SU-DHL-6 (cell line): ENCODE results near the gene OR52A1.
"Not testable (repeated sequence)": the region's sequence is repeated elsewhere in the genome, so short reads cannot be mapped to it uniquely, and the experiment has no call there.

Experiments used
- H2AFZ ChIP-seq: fragments of 200-600 bp; sonication (generic); 2 replicates; pipeline ENCODE4 v1.6.1; 2014; ENCODE audit warnings: low read depth, mild to moderate bottlenecking, moderate library complexity, mixed read lengths, antibody characterized with exemption, low read length; ENCODE audit not compliant: severe bottlenecking
- H3F3A ChIP-seq: fragments of 200-600 bp; shearing (Covaris generic); 2 replicates; pipeline ENCODE4 v1.6.0; 2016; ENCODE audit warnings: antibody characterized with exemption, mild to moderate bottlenecking; ENCODE audit not compliant: insufficient read depth
- H3K27ac ChIP-seq: fragments of 200-600 bp; sonication (generic); 2 replicates; pipeline ENCODE4 v1.5.1; 2016; ENCODE audit warnings: low read depth, mild to moderate bottlenecking, low read length, moderate library complexity, mixed read lengths
- H3K27me3 ChIP-seq: fragments of 200-600 bp; sonication (generic), shearing (Covaris generic); 2 replicates; pipeline ENCODE4 v1.6.0; 2014; ENCODE audit warnings: mild to moderate bottlenecking, low read length
- H3K36me3 ChIP-seq: fragments of 200-600 bp; sonication (generic); 2 replicates; pipeline ENCODE4 v1.6.1; 2014; ENCODE audit warnings: mild to moderate bottlenecking, low read length, mixed read lengths
- H3K4me2 ChIP-seq: fragments of 300-600, 200-600 bp; shearing (Covaris generic), sonication (generic); 2 replicates; pipeline ENCODE4 v1.6.0; 2014; ENCODE audit warnings: low read length, low read depth, mild to moderate bottlenecking; ENCODE audit not compliant: poor library complexity, severe bottlenecking
- H3K4me3 ChIP-seq: fragments of 200-600 bp; sonication (generic); 2 replicates; pipeline ENCODE4 v1.5.1; 2014; ENCODE audit warnings: antibody characterized with exemption, low read length, mild to moderate bottlenecking, mixed read lengths; ENCODE audit not compliant: insufficient read depth, poor library complexity, severe bottlenecking
- H3K79me2 ChIP-seq: fragments of 200-600 bp; sonication (generic); 2 replicates; pipeline ENCODE4 v1.6.1; 2014; ENCODE audit warnings: mild to moderate bottlenecking, low read length, moderate library complexity; ENCODE audit not compliant: insufficient read depth
- H3K9ac ChIP-seq: fragments of 200-600 bp; sonication (generic); 2 replicates; pipeline ENCODE4 v1.7.0; 2014; ENCODE audit warnings: mild to moderate bottlenecking, low read length
- H3K9me2 ChIP-seq: fragments of 200-600 bp; sonication (generic); replicated peaks from 2 replicates; pipeline ENCODE4 v1.6.1; 2014; ENCODE audit warnings: low read length; ENCODE audit not compliant: insufficient read depth
- H3K9me3 ChIP-seq: fragments of 200-600 bp; sonication (generic); 2 replicates; pipeline ENCODE4 v1.6.1; 2014; ENCODE audit warnings: low read length, mixed read lengths; ENCODE audit not compliant: insufficient read depth
- H4K20me1 ChIP-seq: fragments of 200-600 bp; sonication (generic); 2 replicates; pipeline ENCODE4 v1.6.1; 2014; ENCODE audit warnings: low read depth, mild to moderate bottlenecking, antibody characterized with exemption, low read length, moderate library complexity, mixed read lengths
- CTCF ChIP-seq: fragments of 200-600 bp; sonication (generic); IDR thresholded peaks from one replicate; pipeline ENCODE4 v1.5.1; 2017; ENCODE audit warnings: antibody characterized with exemption, mild to moderate bottlenecking, low read length, moderate library complexity; ENCODE audit not compliant: insufficient read depth, poor library complexity, severe bottlenecking
- EZH2phosphoT487 ChIP-seq: fragments of 200-600 bp; sonication (generic), shearing (Covaris generic); conservative IDR thresholded peaks from 2 replicates; pipeline ENCODE4 v1.6.1; 2018; ENCODE audit warnings: mild to moderate bottlenecking, antibody characterized with exemption, low read length, moderate library complexity, mixed read lengths

The OR52A1 gene

GRCh38 chr11:5174934-5175333 lies 20.4 kb upstream of the OR52A1 start:
- H3K9ac ChIP-seq, result no peak overlapping the region
- H2AFZ ChIP-seq, result no peak overlapping the region
- no peaks in the 10 kb centered on the region for H4K20me1 ChIP-seq
- no peaks in the 10 kb centered on the region for H3F3A ChIP-seq
- H3K4me2 ChIP-seq, result no peak overlapping the region
- no peaks in the 10 kb centered on the region for H3K9me3 ChIP-seq
- H3K79me2 ChIP-seq, result no peaks in the 10 kb centered on the region
- H3K27me3 ChIP-seq, result no peaks in the 10 kb centered on the region
- TF ChIP-seq CTCF, result no peak
- no peak for TF ChIP-seq EZH2phosphoT487
- no peaks in the 10 kb centered on the region for H3K9me2 ChIP-seq
- no peak overlapping the region for H3K27ac ChIP-seq
- no peak overlapping the region for H3K4me3 ChIP-seq
- H3K36me3 ChIP-seq, result no peaks in the 10 kb centered on the region; the same call in 1 of the 2 replicates

GRCh38 chr11:5171856-5172255 lies 17.3 kb upstream of the OR52A1 start:
- Histone ChIP-seq H2AFZ (no peak overlapping the region), H3K9ac (no peak overlapping the region), H3K36me3 (no peaks in the 10 kb centered on the region; the same call in 1 of the 2 replicates), H4K20me1 (peaks cover 6% of the 10 kb centered on the region; the same call in 1 of the 2 replicates), H3K9me3 (no peaks in the 10 kb centered on the region), H3K4me2 (no peak overlapping the region), H3K4me3 (no peak overlapping the region), H3K27ac (no peak overlapping the region), H3K79me2 (no peaks in the 10 kb centered on the region), H3K27me3 (no peaks in the 10 kb centered on the region), H3F3A (no peaks in the 10 kb centered on the region), H3K9me2 (no peaks in the 10 kb centered on the region)
- no peak for TF ChIP-seq EZH2phosphoT487
- TF ChIP-seq CTCF, result no peak

GRCh38 chr11:5165898-5166297 lies 11.3 kb upstream of the OR52A1 start:
- not testable (repeated sequence) for H3K27ac ChIP-seq, H2AFZ ChIP-seq, H3K9me2 ChIP-seq, H3K9me3 ChIP-seq, H3K36me3 ChIP-seq, H4K20me1 ChIP-seq, H3K27me3 ChIP-seq, H3K4me2 ChIP-seq, H3F3A ChIP-seq, H3K9ac ChIP-seq, H3K79me2 ChIP-seq, H3K4me3 ChIP-seq

GRCh38 chr11:5164807-5165206 lies 10.2 kb upstream of the OR52A1 start:
- not testable (repeated sequence) for H3K4me2 ChIP-seq, H3F3A ChIP-seq, H3K27me3 ChIP-seq, H3K9me3 ChIP-seq, H3K27ac ChIP-seq, H3K79me2 ChIP-seq, H2AFZ ChIP-seq, H3K4me3 ChIP-seq, H3K9me2 ChIP-seq, H3K9ac ChIP-seq, H4K20me1 ChIP-seq, H3K36me3 ChIP-seq

- not testable (repeated sequence) for H3K4me3 ChIP-seq, H3K36me3 ChIP-seq, H3K27me3 ChIP-seq, H3K4me2 ChIP-seq, H3K79me2 ChIP-seq, H3K9ac ChIP-seq, H3K9me2 ChIP-seq, H2AFZ ChIP-seq, H3F3A ChIP-seq, H4K20me1 ChIP-seq, H3K9me3 ChIP-seq, H3K27ac ChIP-seq
Measured at GRCh38 chr11:5161045-5161444, 6.5 kb upstream of the OR52A1 start.

- H3K4me3 ChIP-seq, H3K4me2 ChIP-seq, H3K9me2 ChIP-seq, H3K27ac ChIP-seq, H3K79me2 ChIP-seq, H3K9me3 ChIP-seq, H4K20me1 ChIP-seq, H3K9ac ChIP-seq, H2AFZ ChIP-seq, H3K27me3 ChIP-seq, H3K36me3 ChIP-seq, H3F3A ChIP-seq: not testable (repeated sequence)
Measured at GRCh38 chr11:5160217-5160616, 5.7 kb upstream of the OR52A1 start.
